Activated CD4-positive, alpha-beta T cell treated with anti-CD3 and anti-CD28 coated beads, Interleukin-2, amount 50 U/mL, for 1 hour (primary cell): Measurements from ENCODE around the gene DGKB.

Experiments
- DNase-seq: peaks from one replicate; pipeline ENCODE4 v3.0.0-alpha.2; 2020

Gene DGKB

DNA sequence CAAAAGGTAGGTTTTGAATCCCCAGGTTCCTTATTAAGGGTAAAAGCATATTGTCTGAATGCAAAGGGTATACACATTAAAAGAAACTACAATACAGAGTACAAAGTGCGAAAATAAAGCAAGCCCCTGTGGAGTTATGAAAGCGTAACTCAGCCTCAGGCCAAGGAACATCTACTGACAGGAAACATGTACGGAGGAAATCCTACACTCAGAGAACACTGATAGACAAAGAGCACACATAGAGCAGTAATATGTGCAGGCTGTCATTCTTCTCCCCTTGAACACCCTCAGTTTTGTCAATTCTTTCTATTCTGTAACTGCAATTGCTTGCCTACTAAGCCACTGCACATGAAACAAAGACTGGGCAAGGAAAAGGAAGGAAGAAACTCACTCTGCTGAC, 150.2 kb downstream of the DGKB start:
- no peak for DNase-seq

DNA sequence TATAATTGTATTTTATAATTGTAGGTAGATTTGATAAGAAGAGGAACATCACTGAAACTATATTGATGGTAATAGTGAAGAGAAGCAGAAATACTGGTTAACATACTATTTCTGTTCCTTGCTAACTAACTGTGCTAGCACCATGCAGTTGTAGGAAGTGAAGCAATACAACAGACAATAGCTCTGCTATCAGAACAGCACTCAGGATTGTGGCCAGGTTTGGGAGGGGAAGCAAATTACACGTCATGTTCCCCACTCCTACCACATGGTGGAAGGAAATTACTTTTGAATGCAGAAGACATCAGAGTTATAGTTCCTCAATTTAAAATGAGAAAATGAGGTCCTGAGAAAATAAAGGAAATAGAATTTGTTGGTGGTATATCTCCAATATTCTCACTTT, 151.1 kb downstream of the DGKB start:
- DNase-seq, result no peak

DNA sequence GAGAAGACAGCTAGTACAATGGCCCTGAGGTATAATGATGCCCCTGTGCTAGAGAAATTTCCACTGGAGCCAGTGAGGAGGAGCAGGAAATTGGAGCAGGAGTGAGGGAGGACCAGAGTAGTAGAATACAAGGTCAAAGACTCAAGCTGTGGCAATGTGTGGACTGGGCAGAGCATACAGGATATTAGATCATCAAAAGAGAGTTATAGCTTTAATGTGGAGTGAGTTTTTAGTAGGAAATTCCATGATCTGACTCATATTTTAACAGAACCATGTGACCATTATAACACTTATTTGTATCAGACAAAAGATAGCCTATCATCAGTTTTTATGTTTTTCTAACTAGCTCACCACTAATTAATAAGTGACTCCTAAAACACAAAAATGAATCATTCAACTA, 154.1 kb downstream of the DGKB start:
- DNase-seq, result no peak

DNA sequence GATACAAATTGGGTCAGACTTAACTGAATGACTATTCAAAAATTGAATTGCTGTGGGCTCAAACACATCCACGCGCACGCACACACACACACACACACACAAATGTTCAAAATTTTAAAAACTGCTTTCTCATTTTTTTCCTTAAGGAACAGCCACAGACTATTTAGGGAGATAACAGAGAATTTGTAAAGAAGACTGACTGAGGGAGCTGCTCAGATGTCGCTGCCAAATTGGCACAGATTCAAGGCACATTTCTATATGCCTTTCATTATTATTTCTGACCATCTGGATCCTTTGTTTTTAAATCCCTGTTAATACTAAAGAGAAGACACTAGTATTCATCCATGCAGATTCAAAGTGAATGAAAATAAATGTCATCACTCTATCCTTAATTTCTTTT, 154.8 kb downstream of the DGKB start:
- DNase-seq, result no peak

DNA sequence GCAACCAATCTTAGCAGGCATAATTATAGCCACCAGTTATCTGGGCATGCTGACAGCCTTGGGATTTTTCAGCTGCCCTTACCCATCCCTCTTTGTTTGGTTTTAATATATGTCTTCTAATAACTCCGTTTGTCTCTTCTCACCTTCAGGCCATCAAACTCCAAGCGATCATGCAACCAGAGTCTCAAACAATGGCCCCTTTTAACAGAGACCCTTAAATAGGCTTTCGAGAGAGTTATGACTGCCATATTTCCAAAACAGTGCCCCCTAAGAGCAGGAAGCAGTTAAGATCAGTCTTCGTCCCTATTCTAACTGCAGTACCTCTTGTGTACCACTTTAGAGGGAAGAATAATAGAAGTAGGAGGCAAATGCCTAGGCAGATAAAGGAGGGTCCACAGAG, 157.5 kb downstream of the DGKB start:
- DNase-seq, result no peak

DNA sequence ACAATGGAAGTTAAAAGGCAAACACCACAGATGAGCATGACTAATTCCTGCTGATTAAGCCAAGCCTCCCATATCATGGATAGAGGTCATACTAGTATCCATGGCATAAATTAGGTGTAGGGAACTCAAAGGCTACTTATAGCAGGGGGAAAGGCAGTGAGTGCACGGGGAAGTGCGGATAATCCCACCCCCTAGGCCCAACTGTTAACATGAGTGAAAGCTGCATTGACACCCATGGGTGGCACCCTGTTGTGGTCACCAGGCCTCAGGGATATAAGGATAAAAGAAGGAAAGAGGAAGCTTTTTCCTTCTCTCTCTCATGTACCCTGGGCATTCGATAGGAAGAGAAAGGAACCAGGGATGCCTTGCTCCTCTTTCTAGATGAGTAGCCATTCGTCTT, 161.9 kb downstream of the DGKB start:
- DNase-seq, result no peak

DNA sequence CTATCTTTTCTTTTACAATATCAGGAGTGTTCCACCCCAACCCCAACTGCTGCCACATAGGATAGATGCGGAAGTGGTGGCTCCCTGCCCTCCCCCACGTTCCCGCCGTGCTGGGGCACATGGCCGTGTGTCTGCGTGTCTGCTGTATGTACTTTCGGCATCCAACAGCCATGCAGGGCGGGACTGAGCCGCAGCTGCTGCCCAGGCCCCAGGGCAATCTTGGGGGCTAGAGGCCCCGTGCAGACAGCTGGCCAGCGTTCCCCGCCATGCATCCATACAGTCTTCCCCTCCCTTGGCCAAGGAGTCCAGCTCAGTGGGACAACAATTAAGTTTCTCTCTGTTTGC, 162.7 kb downstream of the DGKB start:
- DNase-seq, result no peak

DNA sequence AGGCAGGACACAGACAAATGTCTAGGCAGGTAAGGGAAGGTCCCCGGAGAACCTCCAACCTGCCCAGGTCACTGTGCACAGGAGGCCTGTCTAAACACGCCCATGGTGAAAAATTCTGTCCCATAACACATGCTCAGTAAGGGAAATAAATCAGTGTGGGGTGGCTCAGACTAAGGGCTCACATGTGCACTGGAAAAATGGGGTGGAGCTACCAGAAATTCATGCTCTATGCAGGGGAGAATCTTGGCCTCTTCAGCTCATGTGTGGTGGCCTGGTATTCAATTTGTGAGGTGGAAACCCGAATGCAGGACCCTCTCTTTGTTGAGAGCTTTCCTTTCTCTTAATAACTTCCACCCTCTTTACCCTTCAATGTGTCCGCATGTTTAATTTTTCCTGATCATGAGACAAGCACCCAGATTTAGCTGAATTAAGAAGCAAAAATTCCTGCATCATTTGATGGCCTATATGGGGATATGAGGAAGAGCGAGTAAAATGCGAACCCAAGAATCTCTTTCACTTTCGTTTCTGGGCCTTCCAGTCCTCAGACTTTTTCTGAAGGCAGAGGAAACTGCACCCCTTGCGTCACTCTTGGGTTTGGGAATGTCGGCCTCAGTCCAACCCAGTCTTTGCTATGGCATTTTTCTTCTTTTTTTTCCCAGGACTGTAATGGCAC, 163.2 kb downstream of the DGKB start:
- no peak for DNase-seq

DNA sequence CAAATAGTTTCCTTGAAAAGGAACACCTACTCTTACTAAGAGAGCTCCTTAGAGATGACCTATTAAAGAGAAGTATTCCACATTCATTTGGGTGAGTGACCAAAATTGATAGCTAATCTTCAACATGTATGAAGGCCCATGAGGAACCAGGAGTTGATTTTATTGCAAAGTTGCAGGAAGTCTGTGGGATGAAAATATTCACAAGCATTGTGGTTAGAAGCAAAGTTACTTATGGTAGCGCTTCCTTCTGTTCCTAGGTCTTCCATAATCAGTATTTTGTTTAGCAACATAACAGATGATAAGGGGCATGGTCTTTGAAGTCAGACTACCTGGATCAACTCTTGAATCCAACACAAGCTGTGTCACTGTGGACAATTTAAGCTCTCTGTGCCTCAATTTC, 164.5 kb downstream of the DGKB start:
- no peak for DNase-seq

DNA sequence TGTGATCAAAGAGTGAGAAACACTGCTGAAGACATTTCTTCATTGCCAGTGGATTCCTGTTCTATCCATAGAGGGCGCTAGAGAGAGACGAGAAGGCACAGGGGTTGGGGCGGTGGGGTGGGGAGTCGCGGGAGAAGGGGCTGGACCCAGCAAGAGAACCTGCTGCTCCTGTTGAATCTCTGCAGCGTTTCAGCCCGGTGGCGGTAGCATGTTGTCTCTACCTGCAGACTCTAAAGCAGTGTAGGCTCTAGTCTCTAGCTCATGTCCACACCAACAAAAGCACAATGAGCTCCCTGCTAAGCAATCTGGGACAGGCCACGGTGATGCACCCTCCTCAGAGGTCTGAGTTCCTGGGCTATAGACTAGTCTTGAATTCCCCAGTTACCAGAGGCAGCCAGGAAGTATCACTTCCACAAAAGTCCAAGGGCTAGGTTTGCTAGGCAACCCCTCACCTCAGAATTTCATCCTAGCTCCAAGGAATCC, 167.7 kb downstream of the DGKB start:
- no peak for DNase-seq

DNA sequence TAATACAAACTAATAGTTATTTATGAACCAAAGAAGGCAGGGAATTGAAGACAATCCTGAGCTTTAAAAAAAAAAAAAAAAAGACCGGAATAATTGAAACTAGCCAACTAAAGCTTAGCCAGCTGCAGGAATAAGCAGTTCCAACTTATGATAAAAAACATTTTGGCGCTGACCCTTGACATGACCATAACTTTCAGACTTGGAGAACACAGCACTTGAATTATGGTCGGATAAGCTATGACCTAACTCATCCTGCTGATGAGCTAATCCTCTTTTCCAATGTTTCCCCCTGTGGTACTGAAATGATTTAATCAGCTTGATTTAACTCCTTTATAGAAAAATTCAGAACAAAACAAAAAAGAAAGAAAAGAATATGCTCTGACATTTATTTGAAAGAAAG, 181.8 kb downstream of the DGKB start:
- no peak for DNase-seq

DNA sequence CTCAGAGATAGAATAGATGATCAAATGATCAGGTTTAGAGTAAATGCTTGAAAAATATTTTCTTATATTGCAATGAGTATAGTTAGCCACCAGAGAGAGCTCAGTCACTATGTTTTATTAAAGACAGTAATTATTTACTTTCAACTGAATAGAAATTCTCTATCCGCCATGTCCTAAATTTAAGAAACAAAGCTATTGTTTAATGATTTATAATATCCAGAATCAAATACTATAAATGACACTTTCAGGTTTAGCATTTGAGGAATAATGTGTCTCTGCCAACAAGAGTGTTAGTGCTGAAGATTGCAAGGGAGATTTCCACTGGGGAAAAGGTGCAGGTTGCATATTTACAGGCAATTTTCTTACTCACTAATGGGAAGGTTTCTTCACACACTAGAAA, 184.7 kb downstream of the DGKB start:
- no peak for DNase-seq

DNA sequence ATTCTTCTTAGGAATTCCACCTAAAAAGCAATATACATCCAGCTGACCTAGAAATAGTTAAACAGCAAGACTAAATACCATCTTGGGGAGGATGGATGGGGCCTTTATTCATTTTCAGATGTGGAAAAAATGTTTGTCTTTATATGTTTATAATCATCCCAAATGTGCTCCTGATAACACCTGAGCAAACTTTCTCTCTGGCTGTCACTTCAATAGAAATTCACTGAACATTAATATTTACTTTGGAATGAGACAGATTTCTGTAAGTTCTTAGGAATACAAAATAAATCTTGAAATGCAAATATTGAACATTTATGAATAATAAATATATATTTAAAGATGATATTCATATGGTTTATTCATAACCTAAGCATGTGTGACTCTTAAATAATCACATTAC, 185.4 kb downstream of the DGKB start:
- DNase-seq, result no peak

DNA sequence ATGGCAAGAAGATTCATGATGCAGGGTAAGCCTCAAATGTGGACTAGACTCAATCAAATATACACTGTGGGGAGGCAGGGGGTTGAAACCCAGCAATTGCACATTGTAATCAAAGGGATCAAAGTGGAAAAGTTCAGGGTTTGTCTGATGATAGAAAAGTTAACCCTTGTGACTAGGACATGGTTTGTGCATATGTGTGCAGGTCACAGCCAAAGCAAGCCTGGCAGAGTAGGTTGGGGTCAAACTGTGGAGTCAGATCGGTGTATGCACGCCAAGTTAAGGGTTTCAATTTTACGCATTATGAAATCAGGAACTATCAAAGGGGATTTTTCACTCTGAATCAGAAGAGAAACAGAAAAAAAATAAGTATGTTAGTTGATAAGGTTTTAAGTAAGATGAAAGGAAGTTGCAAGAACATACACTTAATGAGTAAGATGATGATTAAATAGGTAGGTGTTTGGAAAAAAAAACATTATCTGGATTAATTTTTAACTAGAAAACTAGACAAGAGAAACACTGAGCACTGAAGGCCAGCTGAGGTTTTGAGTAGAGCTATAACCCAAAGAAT, 188.3 kb downstream of the DGKB start:
- DNase-seq, result no peak

DNA sequence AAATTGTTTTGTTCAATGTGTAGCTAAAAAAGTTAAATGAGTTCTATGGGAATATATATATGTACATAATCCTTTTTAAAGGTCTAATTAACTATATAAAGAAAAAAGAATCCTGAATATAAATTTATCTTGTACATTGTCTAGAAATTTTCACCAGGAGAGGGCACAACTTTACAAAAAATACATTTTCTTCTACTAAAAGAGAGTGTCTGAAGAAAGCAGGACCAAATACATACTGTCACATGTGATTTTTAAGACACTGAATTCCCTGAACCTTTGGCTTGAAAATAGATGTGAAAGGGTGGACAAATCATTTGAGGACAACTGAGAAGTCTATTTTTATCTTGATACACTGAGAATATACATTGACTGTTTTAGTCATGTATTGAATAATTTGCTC, 204.3 kb downstream of the DGKB start:
- DNase-seq, result no peak

DNA sequence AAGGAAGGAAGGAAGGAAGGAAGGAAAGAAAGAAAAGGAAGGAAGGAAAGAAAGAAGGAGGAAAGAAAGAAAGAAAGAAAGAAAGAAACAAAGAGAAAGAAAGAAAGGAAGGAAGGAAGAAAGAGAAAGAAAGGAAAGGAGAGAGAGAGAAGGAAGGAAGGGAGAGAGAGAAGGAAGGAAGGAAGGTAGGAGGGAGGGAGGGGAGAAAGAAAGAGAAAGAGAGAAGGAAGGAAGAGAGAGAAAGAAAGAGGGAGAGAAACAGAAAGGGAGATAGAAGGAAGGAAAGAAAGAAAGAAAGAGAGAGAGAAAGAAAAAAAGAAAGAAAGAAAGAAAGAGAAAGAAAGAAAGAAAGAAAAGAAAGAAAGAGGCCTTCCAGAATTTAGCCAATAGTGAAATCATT, 204.9 kb downstream of the DGKB start:
- DNase-seq, result no peak

DNA sequence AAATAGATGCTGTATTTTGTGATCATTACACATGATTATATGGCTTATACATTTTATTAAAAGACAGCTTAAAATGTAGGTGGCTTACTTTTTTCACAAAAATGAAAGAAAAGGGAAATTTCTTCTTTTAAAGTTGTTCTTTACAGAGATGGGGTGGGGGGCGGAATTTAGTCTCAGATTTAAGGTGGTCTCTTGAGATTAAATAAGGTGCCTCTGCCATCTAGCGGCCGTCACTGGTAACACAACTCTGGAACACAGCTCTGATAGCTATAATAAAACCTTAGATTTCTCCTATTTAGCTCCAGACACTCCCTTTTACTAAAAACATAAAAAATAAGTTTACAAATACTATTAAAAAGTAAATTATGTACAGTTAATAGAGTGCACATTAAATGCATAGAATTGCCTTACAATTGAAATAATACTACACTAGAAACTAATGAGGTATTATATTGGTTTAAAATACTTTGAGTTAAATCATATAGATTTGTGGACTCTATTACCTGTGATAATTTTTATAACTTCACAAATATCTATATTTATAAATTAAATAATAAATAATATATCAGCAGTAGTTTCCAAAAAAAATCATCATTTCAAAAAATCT, 210.9 kb downstream of the DGKB start:
- peak; percentile 40 for DNase-seq

DNA sequence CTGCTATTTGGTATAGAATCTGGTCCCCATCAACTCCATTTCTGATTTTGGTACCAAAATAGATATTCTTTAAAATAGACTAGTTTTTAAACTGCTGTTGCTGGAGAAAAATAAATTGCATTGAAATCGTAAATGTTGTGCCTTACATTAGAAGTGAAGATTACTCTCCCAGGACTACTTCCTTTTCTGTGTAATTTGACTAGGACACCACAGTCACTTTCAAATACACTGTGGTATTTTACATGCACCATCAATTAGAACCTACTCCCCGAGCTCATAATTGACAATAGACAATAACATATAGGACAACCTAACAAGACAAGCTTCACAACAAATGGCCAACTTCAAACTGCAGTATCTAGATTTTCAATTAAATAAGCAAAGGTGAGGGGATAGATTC, 211.5 kb downstream of the DGKB start:
- DNase-seq, result no peak

DNA sequence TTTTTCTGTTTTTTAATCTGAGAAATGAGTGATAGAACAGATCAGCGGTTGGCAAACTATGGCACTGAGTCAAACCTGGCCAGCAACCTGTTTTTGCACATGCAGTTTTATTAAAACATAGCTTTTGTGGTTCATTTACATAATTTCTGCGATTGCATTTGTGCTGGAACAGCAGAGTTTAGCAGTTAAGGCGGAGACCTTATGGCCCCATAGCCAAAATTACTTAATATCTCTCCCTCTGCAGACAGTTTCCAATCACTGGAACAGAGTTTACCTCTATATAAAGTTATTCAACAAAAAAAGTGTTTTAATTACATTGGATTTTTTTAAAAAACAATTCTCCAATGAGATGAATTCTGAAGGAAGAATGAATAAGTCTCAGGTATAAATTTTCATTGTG, 212.1 kb downstream of the DGKB start:
- DNase-seq, result no peak

DNA sequence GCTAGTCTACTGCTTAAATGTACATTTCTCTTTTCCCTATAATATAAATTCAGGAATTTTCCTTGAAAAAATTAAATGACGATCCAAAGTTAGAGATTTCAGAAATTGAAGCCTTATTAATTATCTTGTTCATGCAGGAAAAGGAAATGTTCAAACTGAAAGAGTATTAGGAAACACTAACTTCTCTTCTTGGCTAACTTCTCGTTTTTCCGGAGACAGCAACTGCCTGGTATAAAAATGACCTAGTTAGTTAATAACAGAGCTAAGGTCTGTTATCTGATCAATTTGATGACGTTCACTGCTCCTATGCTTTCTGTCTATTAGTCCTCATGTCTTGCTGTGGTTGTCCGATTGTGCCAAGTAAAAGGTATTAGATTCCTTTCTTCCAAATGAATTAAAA, 212.5 kb downstream of the DGKB start:
- no peak for DNase-seq

DNA sequence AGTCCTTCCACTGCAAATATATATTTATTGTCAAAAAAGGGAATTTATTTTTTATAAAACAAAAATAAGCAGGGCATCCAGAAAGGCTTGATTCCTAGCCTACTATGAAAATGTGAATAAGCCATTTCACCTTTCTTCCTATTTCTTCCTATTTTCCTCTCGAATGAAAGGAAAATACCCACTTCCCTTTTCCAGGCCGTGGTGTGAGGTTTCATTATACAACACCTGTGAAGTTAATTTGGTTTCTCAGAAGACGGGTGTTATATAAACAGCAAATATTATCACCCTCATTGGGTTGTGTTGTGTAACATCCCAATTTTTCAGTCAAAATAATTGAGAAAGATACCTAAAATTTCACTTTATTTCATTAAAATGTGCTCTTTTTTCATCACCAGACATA, 214.3 kb downstream of the DGKB start:
- no peak for DNase-seq

DNA sequence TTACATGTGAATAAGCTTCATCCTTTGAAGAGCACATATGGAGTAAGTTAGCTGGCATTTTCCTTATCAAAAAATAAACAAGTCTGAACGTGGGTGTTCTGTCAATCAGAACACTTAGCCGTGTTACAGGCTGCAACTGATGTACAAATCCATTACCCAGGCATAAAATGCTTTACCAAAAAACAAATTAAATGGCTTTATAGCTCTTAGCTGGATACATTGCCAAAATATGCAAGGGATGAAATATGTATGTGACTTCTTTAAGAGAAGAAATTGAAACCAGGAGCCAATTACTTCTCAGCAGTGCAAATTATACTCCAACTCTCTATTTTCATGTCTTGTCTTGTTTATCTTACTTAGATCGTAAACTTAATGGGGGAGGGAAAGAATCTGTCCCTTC, 214.8 kb downstream of the DGKB start:
- no peak for DNase-seq

DNA sequence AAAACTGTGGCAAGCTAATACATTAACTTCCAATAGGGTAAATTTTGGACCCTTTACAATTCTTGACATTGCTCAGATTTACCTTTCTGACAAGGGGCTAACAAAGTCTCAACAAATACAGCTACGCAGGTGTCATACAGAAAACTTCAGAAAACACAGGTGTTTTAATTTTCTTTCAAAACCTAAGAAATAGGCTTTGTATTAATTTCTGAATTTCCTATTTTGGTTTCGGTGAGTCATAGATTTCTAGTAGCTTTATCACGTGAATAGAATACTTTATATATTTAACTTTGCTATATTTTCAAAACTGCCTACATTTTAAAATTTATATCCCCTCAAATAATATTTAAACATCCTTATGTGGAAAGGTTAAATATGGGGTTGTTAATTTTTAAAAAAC, 215.3 kb downstream of the DGKB start:
- DNase-seq, result no peak

DNA sequence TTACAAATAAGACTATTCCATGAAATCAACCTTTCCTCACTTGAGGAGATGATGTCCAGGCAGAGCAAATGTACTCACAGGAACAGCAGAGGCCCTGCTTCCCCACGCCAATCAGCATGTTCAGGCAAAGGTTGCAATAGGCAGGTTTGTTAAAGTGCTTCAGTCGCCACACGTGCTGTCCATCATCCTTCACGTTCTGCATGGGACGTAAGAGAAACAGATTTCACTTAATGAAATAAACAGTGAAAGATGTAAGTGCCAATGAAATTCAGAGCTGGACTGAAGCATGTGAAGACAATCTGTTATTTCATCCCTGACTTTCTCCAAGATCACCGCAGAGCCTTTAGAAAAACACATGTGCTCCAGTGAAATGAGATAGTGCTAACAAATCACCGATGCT, 217.4 kb downstream of the DGKB start:
- no peak for DNase-seq

DNA sequence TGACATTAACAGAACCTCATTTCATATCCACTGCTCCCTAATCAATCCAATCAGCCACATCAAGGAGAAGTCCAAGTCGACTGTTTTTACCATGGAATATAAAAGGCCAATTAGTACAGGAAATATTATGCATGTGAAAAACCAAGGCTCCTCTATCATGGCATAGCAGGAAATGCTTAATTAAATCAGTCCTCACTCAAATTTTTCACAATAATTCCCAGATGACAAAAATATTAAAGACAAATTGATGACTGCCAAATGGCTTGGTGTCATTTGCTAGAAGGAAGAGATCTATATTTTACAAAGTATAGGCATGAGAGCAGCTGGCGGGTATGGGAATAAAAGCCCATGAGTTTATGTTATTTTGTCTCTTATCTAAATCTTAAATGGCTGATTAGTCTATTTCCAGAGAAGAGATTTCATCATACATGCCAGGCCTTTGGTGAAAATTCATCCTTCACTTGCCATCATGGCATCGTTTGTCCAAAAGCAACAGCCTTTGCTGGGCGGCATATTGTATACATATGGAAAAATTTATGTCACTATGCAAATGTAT, 219.6 kb downstream of the DGKB start:
- no peak for DNase-seq
